Sciatic nerve (tissue), 2 donors: ENCODE measurements around the gene CHMP1A. TPM values are rescaled to one million over a fixed set of nuclear protein-coding genes. Genes with fewer than 3 reads are reported as not detected.

Experiments used
- ATAC-seq: fragments of 200-7000 bp; cut with Tn5 transposase; one replicate; pipeline ENCODE4 v1.9.1; 2020; ENCODE audit warnings: mild to moderate bottlenecking, moderate library complexity
- DNase-seq: peaks from one replicate; pipeline ENCODE4 v3.0.0-alpha.2; 2020; ENCODE audit warnings: low spot score
- intact Hi-C: fragments of 100-400 bp; cut with DNase I; formaldehyde crosslinking; loops from one replicate; pipeline ENCODE4 v1.14.2; 2022
- total RNA-seq: library from RNA; stranded (reverse); fragmentation: NEBNext Ultra II Directional; extraction: Animal tissue kit (Norgen Biotek cat#: 25700); gene quantifications from one replicate; pipeline ENCODE4 v1.2.1, GENCODE V29; 2021
- donor health status: DM: no; HTN: no; CAD: no.
- donor health status: DM: no; HTN: no; CAD: no.

CHMP1A gene
- total RNA-seq, 1 donor from 2014 or later, result 55.8 TPM

GRCh38 chr16:89613231-89613953 is 44.1 kb downstream of the CHMP1A start, which contains the start of gene DPEP1:
DPEP1 (plus strand) TSS chr16:89613642; CDS start chr16:89630411, 16,769 bp downstream.
- ATAC-seq, result peak; percentile 22
- DNase-seq, result no peak
- intact Hi-C loops, result no loop called here

GRCh38 chr16:89612415-89613166 is 44.9 kb downstream of the CHMP1A start:
- DNase-seq (no peak), ATAC-seq (no peak)
- intact Hi-C loops, result no loop called here

- DNase-seq (no peak), ATAC-seq (no peak)
- intact Hi-C loops, result no loop called here
These were observed 47.4 kb downstream of the CHMP1A start for GRCh38 chr16:89610108-89610453.

- DNase-seq, result no peak
- intact Hi-C loops, result no loop called here
- ATAC-seq, result no peak
These were observed 49.4 kb downstream of the CHMP1A start for GRCh38 chr16:89607937-89608740.

- no peak for DNase-seq
- no peak for ATAC-seq
- intact Hi-C loops, result no loop called here
These were observed 50.1 kb downstream of the CHMP1A start for GRCh38 chr16:89607453-89607852.

- DNase-seq (no peak), ATAC-seq (no peak)
- intact Hi-C loops, result no loop called here
These were observed 51.5 kb downstream of the CHMP1A start for GRCh38 chr16:89606006-89606405.

GRCh38 chr16:89605186-89605970 is 52.1 kb downstream of the CHMP1A start:
- no peak for ATAC-seq
- intact Hi-C loops, result no loop called here

GRCh38 chr16:89604764-89605163 is 52.7 kb downstream of the CHMP1A start:
- intact Hi-C loops, result no loop called here
- ATAC-seq (no peak), DNase-seq (no peak)

More at GRCh38 chr16:89605186-89605970, 52.1 kb downstream of the CHMP1A start:
- DNase-seq, result peak; percentile 50

- ATAC-seq, result no peak
These were observed 54.4 kb downstream of the CHMP1A start for GRCh38 chr16:89602952-89603590.

GRCh38 chr16:89602273-89602951 is 55.1 kb downstream of the CHMP1A start:
- ATAC-seq (peak; percentile 38), DNase-seq (no peak)

More at GRCh38 chr16:89602952-89603590, 54.4 kb downstream of the CHMP1A start:
- intact Hi-C loops, result no loop called here
- DNase-seq, result no peak

GRCh38 chr16:89601906-89602272 is 55.6 kb downstream of the CHMP1A start:
- DNase-seq (no peak), ATAC-seq (no peak)
- intact Hi-C loops, result no loop called here

More at GRCh38 chr16:89602273-89602951, 55.1 kb downstream of the CHMP1A start:
- intact Hi-C loops, result no loop called here

- intact Hi-C loops, result no loop called here
- DNase-seq (no peak), ATAC-seq (no peak)
These were observed 56.6 kb downstream of the CHMP1A start for GRCh38 chr16:89600956-89601355.

- intact Hi-C loops, result no loop called here
- no peak for DNase-seq
- peak; percentile 16 for ATAC-seq
These were observed 57.1 kb downstream of the CHMP1A start for GRCh38 chr16:89600427-89600826.

- ATAC-seq (no peak), DNase-seq (no peak)
- intact Hi-C loops, result no loop called here
These were observed 57.6 kb downstream of the CHMP1A start for GRCh38 chr16:89599902-89600301.

GRCh38 chr16:89599451-89599858 is 58.1 kb downstream of the CHMP1A start:
- ATAC-seq (no peak), DNase-seq (no peak)
- intact Hi-C loops, result no loop called here

- ATAC-seq (no peak), DNase-seq (no peak)
- intact Hi-C loops, result no loop called here
These were observed 59.3 kb downstream of the CHMP1A start for GRCh38 chr16:89598199-89598598.

GRCh38 chr16:89596957-89597649 is 60.4 kb downstream of the CHMP1A start:
- intact Hi-C loops, result no loop called here
- DNase-seq (no peak), ATAC-seq (no peak)
